ENCODE results near the gene LGR6.
"Not testable (repeated sequence)": the region's sequence is repeated elsewhere in the genome, so short reads cannot be mapped to it uniquely, and the experiment has no call there.

Gene LGR6

GRCh38 chr1:202179828-202180750 lies 13.5 kb upstream of the LGR6 start:
- Histone ChIP-seq H3K4me1 (peaks cover 0 to 4% (median 1%) of the 10 kb centered on the region in 10 experiments; a peak in 4 of 20 replicates), H3K9ac (no peak overlapping the region), H3K4me2 (no peak overlapping the region), H3K36me3 (no peaks in the 10 kb centered on the region), H3K9me3 (replicated peaks in 1 of 11) (no peaks in the 10 kb centered on the region), H3K4me3 (no peak overlapping the region), H4K20me1 (no peaks in the 10 kb centered on the region), H3K27me3 (no peaks in the 10 kb centered on the region), H3K27ac (no peak overlapping the region)
- no peak for TF ChIP-seq Cebpa-rat (IDR thresholded peaks at IDR 0.05)

GRCh38 chr1:202180751-202181139 lies 12.9 kb upstream of the LGR6 start:
- not testable (repeated sequence) for H3K27me3 ChIP-seq; H3K9me3 ChIP-seq (replicated peaks in 1 of 11); H3K9ac ChIP-seq; H4K20me1 ChIP-seq; H3K4me3 ChIP-seq; H3K4me2 ChIP-seq; H3K4me1 ChIP-seq; H3K27ac ChIP-seq; H3K36me3 ChIP-seq

- Histone ChIP-seq H3K27ac (no peak overlapping the region), H3K27me3 (no peaks in the 10 kb centered on the region), H3K9me3 (replicated peaks in 1 of 11) (no peaks in the 10 kb centered on the region), H3K36me3 (no peaks in the 10 kb centered on the region), H3K4me2 (no peak overlapping the region), H4K20me1 (no peaks in the 10 kb centered on the region; a peak in 2 of 22 replicates), H3K4me3 (no peak overlapping the region), H3K4me1 (peaks cover 0 to 5% (median 2%) of the 10 kb centered on the region in 10 experiments; a peak in 4 of 20 replicates), H3K9ac (no peak overlapping the region)
- TF ChIP-seq Cebpa-rat (IDR thresholded peaks at IDR 0.05): no peak
Measured at GRCh38 chr1:202181586-202181985, 12.0 kb upstream of the LGR6 start.

- no peaks in the 10 kb centered on the region for H3K27me3 ChIP-seq
Measured at GRCh38 chr1:202182040-202182877, 11.3 kb upstream of the LGR6 start.

GRCh38 chr1:202184750-202185460 lies 8.7 kb upstream of the LGR6 start:
- peak overlapping the region in 6 of 11 experiments; percentile 10 to 34 (median 24); a peak in 4 of 22 replicates for H3K4me2 ChIP-seq

More at GRCh38 chr1:202182040-202182877, 11.3 kb upstream of the LGR6 start:
- Histone ChIP-seq H3K9ac (no peak overlapping the region), H3K9me3 (replicated peaks in 1 of 11) (no peaks in the 10 kb centered on the region), H3K4me1 (peaks cover 0 to 5% (median 2%) of the 10 kb centered on the region in 10 experiments; a peak in 4 of 20 replicates), H3K27ac (no peak overlapping the region), H3K36me3 (no peaks in the 10 kb centered on the region), H3K4me2 (no peak overlapping the region), H3K4me3 (no peak overlapping the region), H4K20me1 (peaks cover 0 to 2% (median 0%) of the 10 kb centered on the region in 11 experiments; a peak in 3 of 22 replicates)
- no peak for TF ChIP-seq Cebpa-rat (IDR thresholded peaks at IDR 0.05)

GRCh38 chr1:202186327-202186726 lies 7.3 kb upstream of the LGR6 start:
- H3K9ac ChIP-seq: no peak overlapping the region
- H3K4me1 ChIP-seq: peaks cover 0 to 15% (median 3%) of the 10 kb centered on the region in 10 experiments; a peak in 7 of 20 replicates
- no peak overlapping the region for H3K4me3 ChIP-seq
- no peaks in the 10 kb centered on the region for H3K9me3 ChIP-seq (replicated peaks in 1 of 11)
- H3K36me3 ChIP-seq: no peaks in the 10 kb centered on the region
- no peaks in the 10 kb centered on the region for H3K27me3 ChIP-seq
- peaks cover 0 to 16% (median 0%) of the 10 kb centered on the region in 11 experiments; a peak in 4 of 22 replicates for H4K20me1 ChIP-seq
- H3K4me2 ChIP-seq: no peak overlapping the region
- no peak overlapping the region for H3K27ac ChIP-seq
- TF ChIP-seq Cebpa-rat (IDR thresholded peaks at IDR 0.05): no peak

More at GRCh38 chr1:202184750-202185460, 8.7 kb upstream of the LGR6 start:
- Histone ChIP-seq H3K9me3 (replicated peaks in 1 of 11) (no peaks in the 10 kb centered on the region), H3K4me1 (peaks cover 0 to 15% (median 3%) of the 10 kb centered on the region in 10 experiments; a peak in 7 of 20 replicates), H3K9ac (no peak overlapping the region), H3K27ac (no peak overlapping the region), H4K20me1 (peaks cover 0 to 16% (median 0%) of the 10 kb centered on the region in 11 experiments; a peak in 4 of 22 replicates), H3K4me3 (no peak overlapping the region), H3K27me3 (no peaks in the 10 kb centered on the region), H3K36me3 (no peaks in the 10 kb centered on the region)
- TF ChIP-seq Cebpa-rat (IDR thresholded peaks at IDR 0.05): no peak

GRCh38 chr1:202187041-202187671 lies 6.4 kb upstream of the LGR6 start:
- H3K27me3 ChIP-seq: no peaks in the 10 kb centered on the region
- H3K9me3 ChIP-seq (replicated peaks in 1 of 11): no peaks in the 10 kb centered on the region
- TF ChIP-seq Cebpa-rat (IDR thresholded peaks at IDR 0.05): no peak
- H3K4me2 ChIP-seq: no peak overlapping the region
- peaks cover 0 to 16% (median 0%) of the 10 kb centered on the region in 11 experiments; a peak in 4 of 22 replicates for H4K20me1 ChIP-seq
- H3K4me1 ChIP-seq: peaks cover 0 to 15% (median 3%) of the 10 kb centered on the region in 10 experiments; a peak in 8 of 20 replicates
- no peak overlapping the region for H3K27ac ChIP-seq
- H3K36me3 ChIP-seq: no peaks in the 10 kb centered on the region
- H3K9ac ChIP-seq: no peak overlapping the region
- H3K4me3 ChIP-seq: no peak overlapping the region

GRCh38 chr1:202187697-202188407 lies 5.7 kb upstream of the LGR6 start:
- Histone ChIP-seq H3K4me1 (peaks cover under 1 to 21% (median 9%) of the 10 kb centered on the region in 10 experiments; a peak in 18 of 20 replicates), H3K27ac (no peak overlapping the region), H3K36me3 (no peaks in the 10 kb centered on the region), H3K9me3 (replicated peaks in 1 of 11) (no peaks in the 10 kb centered on the region), H4K20me1 (peaks cover 0 to 17% (median 0%) of the 10 kb centered on the region in 11 experiments; a peak in 5 of 22 replicates), H3K4me2 (no peak overlapping the region; a peak in 1 of 22 replicates), H3K4me3 (no peak overlapping the region), H3K27me3 (peaks cover 0 to under 1% (median 0%) of the 10 kb centered on the region in 11 experiments; a peak in 4 of 22 replicates), H3K9ac (no peak overlapping the region)
- no peak for TF ChIP-seq Cebpa-rat (IDR thresholded peaks at IDR 0.05)
